Mononuclear cell (primary cell): Measurements from ENCODE around the gene PIEZO2. TPM values are rescaled to one million over a fixed set of nuclear protein-coding genes. Genes with fewer than 3 reads are reported as not detected.

Source experiments
- H3K27me3 ChIP-seq: 2 replicates; pipeline ENCODE4 v1.6.0; 2011; ENCODE audit warnings: low read length, control low read depth; ENCODE audit not compliant: insufficient read depth
- H3K4me1 ChIP-seq: 2 replicates; pipeline ENCODE4 v1.5.1; 2011; ENCODE audit warnings: mild to moderate bottlenecking, low read length, control low read depth; ENCODE audit not compliant: insufficient read depth
- H3K4me3 ChIP-seq: 2 replicates; pipeline ENCODE4 v1.5.1; 2011; ENCODE audit warnings: mild to moderate bottlenecking, low read length, moderate library complexity
- H3K9me3 ChIP-seq: 2 replicates; pipeline ENCODE4 v1.5.1; 2011; ENCODE audit warnings: low read depth, mild to moderate bottlenecking, control low read depth, low read length
- total RNA-seq: library from RNA; depleted of rRNA; stranded (reverse); fragments of >200 nt; gene quantifications from one replicate; pipeline ENCODE4 v1.2.3, GENCODE V29; 2012

Gene PIEZO2
- total RNA-seq, 1 donor = 0.21 TPM

- Histone ChIP-seq H3K27me3 (no peaks in the 10 kb centered on the region), H3K4me3 (no peak overlapping the region), H3K4me1 (no peaks in the 10 kb centered on the region), H3K9me3 (no peaks in the 10 kb centered on the region)
These were observed 105.7 kb downstream of the PIEZO2 start for GRCh38 chr18:11043694-11044093.

GRCh38 chr18:11042247-11042646, 107.1 kb downstream of the PIEZO2 start:
- Histone ChIP-seq H3K4me3 (no peak overlapping the region), H3K27me3 (no peaks in the 10 kb centered on the region), H3K9me3 (no peaks in the 10 kb centered on the region), H3K4me1 (no peaks in the 10 kb centered on the region)

GRCh38 chr18:11040823-11041656, 108.3 kb downstream of the PIEZO2 start:
- Histone ChIP-seq H3K4me1 (no peaks in the 10 kb centered on the region), H3K27me3 (no peaks in the 10 kb centered on the region), H3K4me3 (no peak overlapping the region), H3K9me3 (no peaks in the 10 kb centered on the region)

GRCh38 chr18:11040359-11040758, 109.0 kb downstream of the PIEZO2 start:
- Histone ChIP-seq H3K4me1 (no peaks in the 10 kb centered on the region), H3K27me3 (no peaks in the 10 kb centered on the region), H3K4me3 (no peak overlapping the region), H3K9me3 (no peaks in the 10 kb centered on the region)

GRCh38 chr18:11037533-11038240, 111.7 kb downstream of the PIEZO2 start:
- Histone ChIP-seq H3K27me3 (no peaks in the 10 kb centered on the region), H3K4me1 (peaks cover 4% of the 10 kb centered on the region), H3K9me3 (no peaks in the 10 kb centered on the region), H3K4me3 (no peak overlapping the region)

GRCh38 chr18:11035814-11036495, 113.4 kb downstream of the PIEZO2 start:
- H3K9me3 ChIP-seq = no peaks in the 10 kb centered on the region
- H3K4me1 ChIP-seq = peaks cover 4% of the 10 kb centered on the region
- no peaks in the 10 kb centered on the region for H3K27me3 ChIP-seq
- no peak overlapping the region for H3K4me3 ChIP-seq

GRCh38 chr18:11035376-11035775, 114.0 kb downstream of the PIEZO2 start:
- H3K27me3 ChIP-seq = no peaks in the 10 kb centered on the region
- H3K4me1 ChIP-seq = peaks cover 4% of the 10 kb centered on the region
- no peak overlapping the region for H3K4me3 ChIP-seq
- no peaks in the 10 kb centered on the region for H3K9me3 ChIP-seq

- H3K27me3 ChIP-seq = no peaks in the 10 kb centered on the region
- no peaks in the 10 kb centered on the region for H3K9me3 ChIP-seq
- no peak overlapping the region for H3K4me3 ChIP-seq
- H3K4me1 ChIP-seq = peaks cover 4% of the 10 kb centered on the region
These were observed 114.5 kb downstream of the PIEZO2 start for GRCh38 chr18:11034884-11035283.

GRCh38 chr18:11033503-11033902, 115.9 kb downstream of the PIEZO2 start:
- H3K4me3 ChIP-seq = no peak overlapping the region
- no peaks in the 10 kb centered on the region for H3K27me3 ChIP-seq
- H3K4me1 ChIP-seq = peaks cover 4% of the 10 kb centered on the region
- no peaks in the 10 kb centered on the region for H3K9me3 ChIP-seq

- no peaks in the 10 kb centered on the region for H3K9me3 ChIP-seq
- H3K27me3 ChIP-seq = no peaks in the 10 kb centered on the region
- no peak overlapping the region for H3K4me3 ChIP-seq
- H3K4me1 ChIP-seq = peaks cover 4% of the 10 kb centered on the region
These were observed 117.4 kb downstream of the PIEZO2 start for GRCh38 chr18:11031966-11032365.

GRCh38 chr18:11029021-11029420, 120.3 kb downstream of the PIEZO2 start:
- H3K4me3 ChIP-seq = no peak overlapping the region
- no peaks in the 10 kb centered on the region for H3K9me3 ChIP-seq
- no peaks in the 10 kb centered on the region for H3K4me1 ChIP-seq
- H3K27me3 ChIP-seq = no peaks in the 10 kb centered on the region

GRCh38 chr18:11027862-11028261, 121.5 kb downstream of the PIEZO2 start:
- H3K4me3 ChIP-seq = no peak overlapping the region
- H3K9me3 ChIP-seq = no peaks in the 10 kb centered on the region
- H3K4me1 ChIP-seq = no peaks in the 10 kb centered on the region
- no peaks in the 10 kb centered on the region for H3K27me3 ChIP-seq

- Histone ChIP-seq H3K4me1 (no peaks in the 10 kb centered on the region), H3K4me3 (no peak overlapping the region), H3K9me3 (no peaks in the 10 kb centered on the region), H3K27me3 (no peaks in the 10 kb centered on the region)
These were observed 123.7 kb downstream of the PIEZO2 start for GRCh38 chr18:11025671-11026070.

GRCh38 chr18:11024928-11025669, 124.3 kb downstream of the PIEZO2 start:
- H3K27me3 ChIP-seq = no peaks in the 10 kb centered on the region

GRCh38 chr18:11021477-11021876, 127.9 kb downstream of the PIEZO2 start:
- no peak overlapping the region for H3K4me3 ChIP-seq
- no peaks in the 10 kb centered on the region for H3K27me3 ChIP-seq
- H3K9me3 ChIP-seq = no peaks in the 10 kb centered on the region
- H3K4me1 ChIP-seq = no peaks in the 10 kb centered on the region

More at GRCh38 chr18:11024928-11025669, 124.3 kb downstream of the PIEZO2 start:
- Histone ChIP-seq H3K4me1 (no peaks in the 10 kb centered on the region), H3K9me3 (no peaks in the 10 kb centered on the region), H3K4me3 (no peak overlapping the region)
